Testis (tissue), 2 donors: Measurements from ENCODE around the gene PCBP3.

Experiments
- POLR2A ChIP-seq: fragments of 450-650 bp; IDR thresholded peaks from one replicate; pipeline ENCODE4 v1.6.1; 2017; ENCODE audit warnings: antibody characterized with exemption, mild to moderate bottlenecking, moderate library complexity
- TF ChIP-seq, protein P1 (sequence below), 3 experiments: fragments of 450-650 bp in 2 of 3; fragments of 200-600 bp in 1 of 3; sonication (generic) in 1 of 3; IDR thresholded peaks; one replicate each; pipeline ENCODE4 v1.5.1; 2016 to 2019; ENCODE audit warnings: antibody characterized with exemption in 3 of 3, mild to moderate bottlenecking in 2 of 3, moderate library complexity in 1 of 3

DNA sequence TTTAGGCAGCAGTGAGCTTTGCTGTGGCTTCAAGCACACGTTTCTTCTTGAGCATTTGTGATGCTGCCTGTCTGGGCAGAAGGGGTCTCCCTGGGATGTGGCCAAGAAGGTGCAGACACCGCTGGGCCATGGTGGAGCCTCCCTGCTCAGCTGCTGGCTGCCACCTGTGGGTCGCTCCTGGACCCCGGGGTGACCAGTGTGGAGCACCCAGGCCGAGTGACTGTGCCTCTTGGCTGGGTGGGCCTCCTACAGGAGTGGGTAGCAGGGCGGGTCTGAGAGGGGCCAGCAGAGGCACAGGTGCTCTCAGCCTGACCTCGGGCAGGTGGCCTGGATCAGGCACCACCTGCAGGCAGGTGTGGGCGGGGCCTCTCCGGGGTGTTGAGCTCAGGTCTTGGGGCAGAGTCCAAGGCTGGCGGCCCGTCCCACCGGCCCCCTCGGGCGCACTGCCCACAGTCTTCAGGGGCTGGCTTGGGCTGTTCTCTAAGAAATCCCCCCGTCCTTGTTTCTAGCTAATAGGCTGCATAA, 296.1 kb downstream of the PCBP3 start:
- TF ChIP-seq, protein P1, sequence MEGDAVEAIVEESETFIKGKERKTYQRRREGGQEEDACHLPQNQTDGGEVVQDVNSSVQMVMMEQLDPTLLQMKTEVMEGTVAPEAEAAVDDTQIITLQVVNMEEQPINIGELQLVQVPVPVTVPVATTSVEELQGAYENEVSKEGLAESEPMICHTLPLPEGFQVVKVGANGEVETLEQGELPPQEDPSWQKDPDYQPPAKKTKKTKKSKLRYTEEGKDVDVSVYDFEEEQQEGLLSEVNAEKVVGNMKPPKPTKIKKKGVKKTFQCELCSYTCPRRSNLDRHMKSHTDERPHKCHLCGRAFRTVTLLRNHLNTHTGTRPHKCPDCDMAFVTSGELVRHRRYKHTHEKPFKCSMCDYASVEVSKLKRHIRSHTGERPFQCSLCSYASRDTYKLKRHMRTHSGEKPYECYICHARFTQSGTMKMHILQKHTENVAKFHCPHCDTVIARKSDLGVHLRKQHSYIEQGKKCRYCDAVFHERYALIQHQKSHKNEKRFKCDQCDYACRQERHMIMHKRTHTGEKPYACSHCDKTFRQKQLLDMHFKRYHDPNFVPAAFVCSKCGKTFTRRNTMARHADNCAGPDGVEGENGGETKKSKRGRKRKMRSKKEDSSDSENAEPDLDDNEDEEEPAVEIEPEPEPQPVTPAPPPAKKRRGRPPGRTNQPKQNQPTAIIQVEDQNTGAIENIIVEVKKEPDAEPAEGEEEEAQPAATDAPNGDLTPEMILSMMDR (IDR thresholded peaks at IDR 0.05), result no peak
- no peak for TF ChIP-seq POLR2A
